SU-DHL-6 (cell line): Measurements from ENCODE around the gene EFNA5.

ENCODE experiments used
- H2AFZ ChIP-seq: fragments of 200-600 bp; sonication (generic); 2 replicates; pipeline ENCODE4 v1.6.1; 2014; ENCODE audit warnings: low read depth, mild to moderate bottlenecking, moderate library complexity, mixed read lengths, antibody characterized with exemption, low read length; ENCODE audit not compliant: severe bottlenecking
- H3F3A ChIP-seq: fragments of 200-600 bp; shearing (Covaris generic); 2 replicates; pipeline ENCODE4 v1.6.0; 2016; ENCODE audit warnings: antibody characterized with exemption, mild to moderate bottlenecking; ENCODE audit not compliant: insufficient read depth
- H3K27ac ChIP-seq: fragments of 200-600 bp; sonication (generic); 2 replicates; pipeline ENCODE4 v1.5.1; 2016; ENCODE audit warnings: low read depth, mild to moderate bottlenecking, low read length, moderate library complexity, mixed read lengths
- H3K27me3 ChIP-seq: fragments of 200-600 bp; sonication (generic), shearing (Covaris generic); 2 replicates; pipeline ENCODE4 v1.6.0; 2014; ENCODE audit warnings: mild to moderate bottlenecking, low read length
- H3K36me3 ChIP-seq: fragments of 200-600 bp; sonication (generic); 2 replicates; pipeline ENCODE4 v1.6.1; 2014; ENCODE audit warnings: mild to moderate bottlenecking, low read length, mixed read lengths
- H3K4me2 ChIP-seq: fragments of 300-600, 200-600 bp; shearing (Covaris generic), sonication (generic); 2 replicates; pipeline ENCODE4 v1.6.0; 2014; ENCODE audit warnings: low read length, low read depth, mild to moderate bottlenecking; ENCODE audit not compliant: poor library complexity, severe bottlenecking
- H3K4me3 ChIP-seq: fragments of 200-600 bp; sonication (generic); 2 replicates; pipeline ENCODE4 v1.5.1; 2014; ENCODE audit warnings: antibody characterized with exemption, low read length, mild to moderate bottlenecking, mixed read lengths; ENCODE audit not compliant: insufficient read depth, poor library complexity, severe bottlenecking
- H3K79me2 ChIP-seq: fragments of 200-600 bp; sonication (generic); 2 replicates; pipeline ENCODE4 v1.6.1; 2014; ENCODE audit warnings: mild to moderate bottlenecking, low read length, moderate library complexity; ENCODE audit not compliant: insufficient read depth
- H3K9ac ChIP-seq: fragments of 200-600 bp; sonication (generic); 2 replicates; pipeline ENCODE4 v1.7.0; 2014; ENCODE audit warnings: mild to moderate bottlenecking, low read length
- H3K9me2 ChIP-seq: fragments of 200-600 bp; sonication (generic); replicated peaks from 2 replicates; pipeline ENCODE4 v1.6.1; 2014; ENCODE audit warnings: low read length; ENCODE audit not compliant: insufficient read depth
- H3K9me3 ChIP-seq: fragments of 200-600 bp; sonication (generic); 2 replicates; pipeline ENCODE4 v1.6.1; 2014; ENCODE audit warnings: low read length, mixed read lengths; ENCODE audit not compliant: insufficient read depth
- H4K20me1 ChIP-seq: fragments of 200-600 bp; sonication (generic); 2 replicates; pipeline ENCODE4 v1.6.1; 2014; ENCODE audit warnings: low read depth, mild to moderate bottlenecking, antibody characterized with exemption, low read length, moderate library complexity, mixed read lengths
- CTCF ChIP-seq: fragments of 200-600 bp; sonication (generic); IDR thresholded peaks from one replicate; pipeline ENCODE4 v1.5.1; 2017; ENCODE audit warnings: antibody characterized with exemption, mild to moderate bottlenecking, low read length, moderate library complexity; ENCODE audit not compliant: insufficient read depth, poor library complexity, severe bottlenecking
- EZH2phosphoT487 ChIP-seq: fragments of 200-600 bp; sonication (generic), shearing (Covaris generic); conservative IDR thresholded peaks from 2 replicates; pipeline ENCODE4 v1.6.1; 2018; ENCODE audit warnings: mild to moderate bottlenecking, antibody characterized with exemption, low read length, moderate library complexity, mixed read lengths

The EFNA5 gene

GRCh38 chr5:107545486-107545885 lies 125.3 kb downstream of the EFNA5 start:
- Histone ChIP-seq H3K4me3 (no peak overlapping the region), H3K4me2 (no peak overlapping the region), H2AFZ (no peak overlapping the region), H3K9me2 (no peaks in the 10 kb centered on the region), H3K9me3 (no peaks in the 10 kb centered on the region), H3K9ac (no peak overlapping the region), H3K36me3 (no peaks in the 10 kb centered on the region), H3K27me3 (no peaks in the 10 kb centered on the region), H3F3A (no peaks in the 10 kb centered on the region), H4K20me1 (no peaks in the 10 kb centered on the region), H3K27ac (no peak overlapping the region), H3K79me2 (no peaks in the 10 kb centered on the region)
- TF ChIP-seq CTCF (no peak), EZH2phosphoT487 (no peak)

DNA sequence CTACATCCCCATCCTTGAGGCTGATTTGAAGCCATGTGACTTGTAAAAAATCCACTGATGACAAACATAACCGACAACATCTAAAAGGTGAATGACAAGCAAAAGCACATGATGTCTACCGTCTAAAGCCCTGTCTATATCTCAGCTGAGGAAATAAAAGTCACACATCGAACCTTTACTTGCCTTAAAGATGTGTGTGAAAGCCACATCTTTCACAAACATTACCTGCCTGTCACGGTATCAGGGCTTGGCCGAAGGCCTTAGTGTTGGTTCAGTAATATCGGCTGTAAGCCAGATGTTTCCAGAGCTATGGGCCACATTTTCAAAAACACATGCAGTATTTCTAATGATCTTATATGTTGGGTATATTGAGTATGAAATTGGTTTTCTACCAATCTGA lies 125.8 kb downstream of the EFNA5 start:
- Histone ChIP-seq H3K36me3 (no peaks in the 10 kb centered on the region), H3K9ac (no peak overlapping the region), H3K27me3 (no peaks in the 10 kb centered on the region), H3K27ac (no peak overlapping the region), H3K79me2 (no peaks in the 10 kb centered on the region), H3K9me3 (no peaks in the 10 kb centered on the region), H2AFZ (no peak overlapping the region), H3K4me2 (no peak overlapping the region), H3K4me3 (no peak overlapping the region), H4K20me1 (no peaks in the 10 kb centered on the region), H3K9me2 (no peaks in the 10 kb centered on the region), H3F3A (no peaks in the 10 kb centered on the region)
- no peak for TF ChIP-seq CTCF

GRCh38 chr5:107544476-107544875 lies 126.3 kb downstream of the EFNA5 start:
- H3K9me2 ChIP-seq: no peaks in the 10 kb centered on the region
- no peak overlapping the region for H3K27ac ChIP-seq
- H2AFZ ChIP-seq: no peak overlapping the region
- H3K9ac ChIP-seq: no peak overlapping the region
- H3K36me3 ChIP-seq: no peaks in the 10 kb centered on the region
- H3K9me3 ChIP-seq: no peaks in the 10 kb centered on the region
- H3K4me2 ChIP-seq: no peak overlapping the region
- no peaks in the 10 kb centered on the region for H3K27me3 ChIP-seq
- H3K4me3 ChIP-seq: no peak overlapping the region
- TF ChIP-seq EZH2phosphoT487 (no peak), CTCF (no peak)
- no peaks in the 10 kb centered on the region for H3K79me2 ChIP-seq
- H3F3A ChIP-seq: no peaks in the 10 kb centered on the region
- no peaks in the 10 kb centered on the region for H4K20me1 ChIP-seq

DNA sequence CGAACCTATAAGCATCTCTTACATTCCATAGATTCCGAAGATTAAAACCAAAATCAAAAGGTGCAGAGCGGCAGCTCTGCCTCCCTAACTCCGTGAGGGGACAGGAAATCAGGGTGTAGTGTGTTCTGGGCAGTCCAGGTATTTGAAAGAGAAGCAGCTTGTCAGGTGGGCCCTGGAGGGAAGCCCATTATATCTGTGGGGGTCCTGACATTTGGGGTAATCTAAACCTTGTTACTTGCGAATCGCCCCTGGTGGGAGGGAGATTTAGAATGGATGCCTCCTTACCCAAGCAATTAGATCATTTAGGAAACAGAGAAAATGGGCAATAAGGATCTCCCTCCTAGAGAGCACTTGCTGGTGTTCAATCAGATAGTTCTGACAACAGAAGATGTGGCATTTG lies 126.9 kb downstream of the EFNA5 start:
- H3K27ac ChIP-seq: no peak overlapping the region
- H3K9ac ChIP-seq: no peak overlapping the region
- H3K4me3 ChIP-seq: no peak overlapping the region
- no peaks in the 10 kb centered on the region for H3F3A ChIP-seq
- no peaks in the 10 kb centered on the region for H3K9me2 ChIP-seq
- no peak overlapping the region for H3K4me2 ChIP-seq
- TF ChIP-seq CTCF (no peak), EZH2phosphoT487 (no peak)
- no peaks in the 10 kb centered on the region for H3K36me3 ChIP-seq
- no peaks in the 10 kb centered on the region for H3K79me2 ChIP-seq
- H3K9me3 ChIP-seq: no peaks in the 10 kb centered on the region
- H3K27me3 ChIP-seq: no peaks in the 10 kb centered on the region
- H2AFZ ChIP-seq: no peak overlapping the region
- H4K20me1 ChIP-seq: no peaks in the 10 kb centered on the region
